Gastrocnemius medialis (tissue), 4 donors: ENCODE results near the gene IQGAP2.

Experiments used
- CTCF ChIP-seq, 5 experiments: fragments of 450-650 bp in 3 of 5; fragments of 200-600 bp in 2 of 5; sonication (generic) in 2 of 5; IDR thresholded peaks in 4 of 5; conservative IDR thresholded peaks in 1 of 5; 1 replicate in 4 of 5; 2 replicates in 1 of 5; pipeline ENCODE4 v1.5.1; 2016 to 2019; ENCODE audit warnings: antibody characterized with exemption in 5 of 5, mild to moderate bottlenecking in 3 of 5, moderate library complexity in 3 of 5
- POLR2A ChIP-seq, 2 donors: fragments of 450-650 bp; IDR thresholded peaks; one replicate each; pipeline ENCODE4 v1.6.1; 2017; ENCODE audit warnings: antibody characterized with exemption in 2 of 2, mild to moderate bottlenecking in 2 of 2, moderate library complexity in 2 of 2

DNA sequence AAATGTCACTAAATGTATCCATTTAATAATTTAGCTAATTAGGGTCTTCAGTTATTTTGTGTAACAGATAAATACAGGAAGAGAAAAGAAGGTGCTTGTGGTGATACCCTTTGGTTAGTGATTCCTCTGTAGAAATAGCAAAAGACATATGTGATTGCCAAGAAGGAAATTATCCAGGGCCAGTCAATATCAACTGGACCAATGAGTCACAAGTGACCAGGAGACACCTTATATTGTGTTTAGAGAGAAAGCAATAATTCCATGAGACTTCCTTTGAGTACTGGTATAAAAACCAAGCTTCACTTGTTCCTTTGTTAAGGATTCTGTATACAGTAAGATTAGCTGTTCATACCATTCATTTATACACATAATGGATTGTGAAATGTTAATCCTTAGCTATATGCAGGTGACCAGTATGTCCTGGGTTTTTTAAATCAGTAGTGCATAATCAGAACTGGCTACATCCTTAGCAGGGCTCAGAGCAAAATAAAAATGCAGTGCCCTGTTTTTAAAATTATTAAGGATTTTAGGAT lies 301.1 kb downstream of the IQGAP2 start:
- no peak for TF ChIP-seq POLR2A (IDR thresholded peaks at IDR 0.05)
- TF ChIP-seq CTCF (IDR thresholded peaks at IDR 0.05 in 4 of 5, conservative IDR thresholded peaks at IDR 0.05 in 1 of 5): no peak
